BE2C (cell line): ENCODE results near the gene PTPRN2.
"Not testable (repeated sequence)": the region's sequence is repeated elsewhere in the genome, so short reads cannot be mapped to it uniquely, and the experiment has no call there.

Source experiments
- DNase-seq: peaks from one replicate; pipeline ENCODE4 v3.0.0-alpha.2; 2020
- H3K27me3 ChIP-seq: fragments of 250-450 bp; sonication (Bioruptor Pico); 2 replicates; pipeline ENCODE4 v1.5.1; 2020; ENCODE audit warnings: mild to moderate bottlenecking
- H3K36me3 ChIP-seq: fragments of 250-450 bp; sonication (Bioruptor Pico); 2 replicates; pipeline ENCODE4 v1.5.1; 2020; ENCODE audit warnings: mild to moderate bottlenecking
- H3K4me1 ChIP-seq: fragments of 250-450 bp; sonication (Bioruptor Pico); 2 replicates; pipeline ENCODE4 v1.5.1; 2020
- H3K4me3 ChIP-seq: 2 replicates; pipeline ENCODE4 v1.5.1; 2011; ENCODE audit warnings: low read depth, low read length
- H3K9me3 ChIP-seq: fragments of 250-450 bp; sonication (Bioruptor Pico); 2 replicates; pipeline ENCODE4 v1.5.1; 2020
- TF ChIP-seq, protein P1 (sequence below): IDR thresholded peaks from 2 replicates; pipeline ENCODE4 v1.5.1; 2012; ENCODE audit warnings: mild to moderate bottlenecking, low read depth, low read length

Gene PTPRN2

GRCh38 chr7:158382363-158383254 lies 205.0 kb downstream of the PTPRN2 start:
- no peak for DNase-seq

GRCh38 chr7:158381956-158382355 lies 205.7 kb downstream of the PTPRN2 start:
- no peak for DNase-seq
- no peaks in the 10 kb centered on the region for H3K9me3 ChIP-seq
- no peak overlapping the region for H3K4me3 ChIP-seq
- no peaks in the 10 kb centered on the region for H3K4me1 ChIP-seq
- TF ChIP-seq, protein P1, sequence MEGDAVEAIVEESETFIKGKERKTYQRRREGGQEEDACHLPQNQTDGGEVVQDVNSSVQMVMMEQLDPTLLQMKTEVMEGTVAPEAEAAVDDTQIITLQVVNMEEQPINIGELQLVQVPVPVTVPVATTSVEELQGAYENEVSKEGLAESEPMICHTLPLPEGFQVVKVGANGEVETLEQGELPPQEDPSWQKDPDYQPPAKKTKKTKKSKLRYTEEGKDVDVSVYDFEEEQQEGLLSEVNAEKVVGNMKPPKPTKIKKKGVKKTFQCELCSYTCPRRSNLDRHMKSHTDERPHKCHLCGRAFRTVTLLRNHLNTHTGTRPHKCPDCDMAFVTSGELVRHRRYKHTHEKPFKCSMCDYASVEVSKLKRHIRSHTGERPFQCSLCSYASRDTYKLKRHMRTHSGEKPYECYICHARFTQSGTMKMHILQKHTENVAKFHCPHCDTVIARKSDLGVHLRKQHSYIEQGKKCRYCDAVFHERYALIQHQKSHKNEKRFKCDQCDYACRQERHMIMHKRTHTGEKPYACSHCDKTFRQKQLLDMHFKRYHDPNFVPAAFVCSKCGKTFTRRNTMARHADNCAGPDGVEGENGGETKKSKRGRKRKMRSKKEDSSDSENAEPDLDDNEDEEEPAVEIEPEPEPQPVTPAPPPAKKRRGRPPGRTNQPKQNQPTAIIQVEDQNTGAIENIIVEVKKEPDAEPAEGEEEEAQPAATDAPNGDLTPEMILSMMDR = no peak
- H3K27me3 ChIP-seq = no peaks in the 10 kb centered on the region
- no peaks in the 10 kb centered on the region for H3K36me3 ChIP-seq

More at GRCh38 chr7:158382363-158383254, 205.0 kb downstream of the PTPRN2 start:
- TF ChIP-seq, protein P1 = no peak
- H3K36me3 ChIP-seq = no peaks in the 10 kb centered on the region
- no peaks in the 10 kb centered on the region for H3K27me3 ChIP-seq
- no peak overlapping the region for H3K4me3 ChIP-seq
- H3K9me3 ChIP-seq = no peaks in the 10 kb centered on the region
- no peaks in the 10 kb centered on the region for H3K4me1 ChIP-seq

DNA sequence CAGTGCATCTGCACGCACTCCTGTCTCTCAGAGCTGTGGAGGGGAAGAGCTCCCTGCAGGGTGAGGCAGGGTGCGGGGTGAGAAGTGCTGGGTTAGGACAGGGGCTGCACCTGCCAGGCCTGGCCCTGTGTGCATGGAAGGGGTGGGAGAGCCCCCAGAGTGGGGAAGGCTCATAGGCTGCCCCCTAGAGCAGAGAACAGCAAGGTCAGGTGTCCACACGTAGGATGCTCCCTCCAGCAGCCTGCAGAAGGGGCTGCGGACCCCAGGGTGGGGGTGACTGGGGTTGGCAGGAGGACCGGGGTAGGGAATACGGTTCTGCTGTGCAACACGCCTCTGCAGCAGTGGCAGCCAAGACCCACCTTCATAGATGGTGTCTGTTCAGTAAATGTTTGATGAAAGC lies 208.6 kb downstream of the PTPRN2 start:
- DNase-seq = no peak

DNA sequence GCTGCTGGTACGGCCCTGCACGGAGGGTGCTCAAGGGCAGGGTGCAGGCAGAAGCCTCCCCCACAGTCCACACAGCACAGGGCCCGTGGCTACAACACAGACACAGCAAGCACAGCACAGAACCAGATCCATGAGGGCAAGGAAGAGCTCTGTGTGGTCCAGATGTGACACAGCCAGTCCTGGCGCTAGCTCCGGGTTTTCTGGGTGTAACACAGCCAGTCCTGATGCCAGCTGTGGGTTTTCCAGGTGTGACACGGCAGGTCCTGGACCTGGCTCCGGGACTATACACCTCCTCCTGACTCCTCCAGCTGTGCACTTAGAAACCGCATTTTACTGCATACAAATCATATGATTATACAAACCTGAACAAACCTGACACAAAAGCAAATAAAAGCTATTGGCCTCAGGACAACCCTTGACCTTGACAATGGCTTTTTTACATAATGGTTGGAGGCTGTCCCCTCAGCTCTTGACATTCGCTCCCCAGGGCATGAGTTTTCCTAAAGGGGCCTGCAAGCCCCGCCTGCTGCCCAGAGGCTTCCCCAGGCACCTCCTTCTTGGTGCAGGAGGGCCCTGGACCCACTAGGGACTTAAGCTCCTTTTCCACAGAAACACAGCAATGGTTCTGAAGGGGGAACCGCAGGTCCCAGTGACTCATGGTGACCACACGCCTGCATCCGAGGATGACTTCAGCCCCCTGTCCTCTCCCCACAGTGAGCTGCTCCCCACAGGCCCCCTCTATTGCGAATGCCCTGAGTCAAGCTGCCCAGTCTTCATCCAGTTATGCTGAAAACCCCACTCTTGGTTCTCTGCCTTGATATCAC lies 209.6 kb downstream of the PTPRN2 start:
- H3K4me3 ChIP-seq = no peak overlapping the region
- no peaks in the 10 kb centered on the region for H3K27me3 ChIP-seq
- TF ChIP-seq, protein P1 = no peak
- no peaks in the 10 kb centered on the region for H3K9me3 ChIP-seq
- no peak for DNase-seq
- no peaks in the 10 kb centered on the region for H3K4me1 ChIP-seq
- H3K36me3 ChIP-seq = no peaks in the 10 kb centered on the region

More for the DNA sequence above, 208.6 kb downstream of the PTPRN2 start:
- Histone ChIP-seq H3K4me3 (no peak overlapping the region), H3K4me1 (no peaks in the 10 kb centered on the region), H3K9me3 (no peaks in the 10 kb centered on the region), H3K27me3 (no peaks in the 10 kb centered on the region), H3K36me3 (no peaks in the 10 kb centered on the region)
- TF ChIP-seq, protein P1 = no peak

GRCh38 chr7:158376839-158377186 lies 210.8 kb downstream of the PTPRN2 start:
- H3K4me3 ChIP-seq, H3K9me3 ChIP-seq, H3K27me3 ChIP-seq, DNase-seq, H3K4me1 ChIP-seq, H3K36me3 ChIP-seq: not testable (repeated sequence)

DNA sequence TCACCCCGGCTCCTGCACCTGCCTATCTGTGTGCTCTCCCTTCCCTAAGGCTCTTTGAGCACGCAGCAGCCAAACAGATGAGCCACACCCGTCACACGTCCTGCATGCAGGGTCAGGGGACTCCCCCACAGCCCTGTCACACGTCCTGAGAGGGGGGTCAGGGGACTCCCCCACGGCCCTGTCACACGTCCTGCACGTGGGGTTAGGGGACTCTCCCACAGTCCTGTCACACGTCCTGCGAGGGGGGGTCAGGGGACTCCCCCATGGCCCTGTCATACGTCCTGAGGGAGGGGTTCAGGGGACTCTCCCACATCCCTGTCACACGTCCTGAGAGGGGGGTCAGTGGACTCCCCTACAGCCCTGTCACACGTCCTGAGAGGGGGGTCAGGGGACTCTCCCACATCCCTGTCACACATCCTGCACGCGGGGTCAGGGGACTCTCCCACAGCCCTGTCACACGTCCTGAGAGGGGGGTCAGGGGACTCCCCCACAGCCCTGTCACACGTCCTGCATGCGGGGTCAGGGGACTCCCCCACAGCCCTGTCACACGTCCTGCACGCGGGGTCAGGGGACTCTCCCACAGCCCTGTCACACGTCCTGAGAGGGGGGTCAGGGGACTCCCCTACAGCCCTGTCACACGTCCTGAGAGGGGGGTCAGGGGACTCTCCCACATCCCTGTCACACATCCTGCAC lies 211.3 kb downstream of the PTPRN2 start:
- H3K4me3 ChIP-seq, DNase-seq, H3K27me3 ChIP-seq, H3K9me3 ChIP-seq, H3K36me3 ChIP-seq, H3K4me1 ChIP-seq: not testable (repeated sequence)
